ENCODE measurements around the gene COPS4.
"Not testable (repeated sequence)": the region's sequence is repeated elsewhere in the genome, so short reads cannot be mapped to it uniquely, and the experiment has no call there.

Gene COPS4

DNA sequence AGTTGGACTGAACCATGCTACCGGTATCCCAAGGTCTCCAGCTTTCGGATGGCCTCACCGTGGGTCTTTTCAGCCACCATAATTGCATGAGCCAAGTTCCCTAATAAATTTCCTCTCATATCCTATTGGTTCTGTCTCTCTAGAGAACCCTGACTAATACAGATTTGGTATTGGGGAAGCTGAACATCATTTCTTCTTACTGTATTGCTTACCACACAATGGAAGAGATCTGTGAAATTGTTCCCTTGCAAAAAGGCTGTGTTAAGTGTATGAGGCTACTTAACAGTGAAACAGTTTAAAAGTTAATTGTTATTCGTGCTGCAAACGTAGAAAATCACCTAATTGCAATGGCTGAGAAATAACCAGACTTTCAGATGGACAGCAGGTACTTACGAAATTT lies 45.6 kb downstream of the COPS4 start:
- no peak for DNase-seq (ENCODE audit: extremely low read depth in 1 of 2, low read depth in 1 of 2)

DNA sequence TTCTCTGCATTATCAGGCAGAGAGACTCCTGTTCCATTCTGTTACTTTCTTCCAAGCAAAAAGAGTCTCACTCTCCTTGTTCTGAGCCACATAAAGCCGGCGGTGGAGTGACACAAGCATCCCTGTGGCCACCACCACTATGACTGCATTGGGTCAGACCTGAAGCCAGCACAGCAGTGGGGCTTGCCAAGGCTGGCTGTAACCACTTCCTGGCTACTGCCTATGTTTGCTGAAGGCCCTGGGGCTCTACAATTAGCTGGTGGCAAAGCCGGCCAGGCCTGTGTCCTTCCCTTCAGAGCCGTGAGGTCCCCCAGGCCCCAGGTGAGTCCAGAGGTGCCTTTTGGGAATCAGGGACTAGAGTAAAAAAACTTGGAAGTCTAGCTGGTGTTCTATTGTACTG lies 47.8 kb downstream of the COPS4 start:
- no peak for DNase-seq (ENCODE audit: extremely low read depth in 1 of 2, low read depth in 1 of 2)

DNA sequence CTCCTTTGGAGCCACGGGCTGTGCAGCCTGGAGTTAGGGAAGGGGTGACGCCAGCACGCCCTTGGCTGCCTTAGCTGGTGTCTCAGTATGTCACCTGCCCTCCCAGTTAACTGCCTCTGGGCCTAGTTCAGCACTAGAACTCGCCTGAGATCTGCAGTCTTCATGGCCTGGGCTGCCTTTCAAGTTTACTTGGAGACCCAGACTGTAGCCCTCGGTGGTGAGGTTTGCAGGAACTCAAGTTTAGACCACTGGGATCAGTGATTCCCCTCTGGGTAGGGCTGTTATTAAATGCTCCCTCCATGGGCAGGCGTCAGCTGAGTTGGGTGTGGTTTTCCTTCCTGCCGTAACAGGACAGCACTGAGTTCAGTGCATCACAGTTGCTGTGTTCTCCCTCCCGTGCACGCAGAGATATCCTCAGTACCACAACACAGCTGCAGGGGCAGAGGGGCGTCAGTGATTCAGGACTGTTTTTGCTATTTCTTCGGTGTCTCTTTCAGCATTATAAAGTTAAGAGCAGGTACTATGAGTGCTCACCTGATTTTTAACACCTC lies 49.0 kb downstream of the COPS4 start:
- DNase-seq (ENCODE audit: extremely low read depth in 1 of 2, low read depth in 1 of 2) = no peak

DNA sequence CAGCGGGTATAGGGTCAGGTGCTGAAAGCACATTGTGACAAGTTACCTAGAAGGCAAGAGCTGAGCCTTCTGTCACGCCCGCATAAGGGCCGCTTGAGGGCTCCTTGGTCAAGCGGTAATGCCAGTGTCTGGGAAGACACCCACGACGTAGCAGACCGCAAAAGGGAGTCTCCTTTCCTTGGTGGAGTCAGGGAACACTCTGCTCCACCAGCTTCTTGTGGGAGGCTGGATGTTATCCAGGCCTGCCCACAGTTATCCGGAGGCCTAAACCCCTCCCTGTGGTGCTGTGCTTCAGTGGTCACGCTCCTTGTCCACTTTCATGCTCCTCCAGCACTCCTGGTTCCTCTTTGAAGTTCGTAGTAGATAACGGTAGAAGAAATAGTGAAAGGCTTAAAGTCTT lies 50.0 kb downstream of the COPS4 start:
- DNase-seq (ENCODE audit: extremely low read depth in 1 of 2, low read depth in 1 of 2) = not testable (repeated sequence)

DNA sequence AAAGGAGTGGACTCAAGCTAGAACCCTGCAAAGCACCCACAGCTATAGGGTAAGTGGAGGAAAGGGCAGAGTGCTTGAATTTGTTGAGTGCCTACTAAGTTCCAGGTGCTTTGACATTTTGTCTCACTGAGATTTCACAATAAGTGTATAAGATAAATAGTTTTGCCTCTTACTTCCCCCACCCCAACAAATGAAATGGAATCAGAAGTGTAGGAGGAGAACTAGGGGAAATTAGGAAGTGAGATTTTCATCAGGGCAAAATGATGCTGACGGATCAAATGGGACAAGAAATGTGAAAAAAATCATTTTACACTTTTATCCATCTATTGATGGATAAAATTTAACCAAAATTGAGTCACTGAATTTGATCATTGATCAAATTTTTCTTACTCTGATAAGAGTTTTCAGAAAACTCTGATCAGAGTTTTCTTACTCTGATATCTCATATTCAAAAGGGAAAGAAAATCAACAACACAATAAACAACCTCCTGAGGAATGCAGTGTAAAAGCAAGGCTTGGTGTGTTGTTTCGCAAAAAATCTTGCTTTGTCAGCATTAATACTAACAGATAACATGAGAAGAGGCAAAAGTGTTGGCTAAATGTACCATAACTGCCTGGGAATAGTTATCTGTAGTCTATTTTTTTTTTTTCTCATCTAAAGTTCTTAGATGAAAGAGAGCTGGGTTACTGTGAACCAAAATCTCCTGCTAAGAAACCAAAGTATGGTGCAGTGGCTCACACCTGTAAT lies 54.6 kb downstream of the COPS4 start:
- DNase-seq (ENCODE audit: extremely low read depth in 1 of 2, low read depth in 1 of 2) = no peak

DNA sequence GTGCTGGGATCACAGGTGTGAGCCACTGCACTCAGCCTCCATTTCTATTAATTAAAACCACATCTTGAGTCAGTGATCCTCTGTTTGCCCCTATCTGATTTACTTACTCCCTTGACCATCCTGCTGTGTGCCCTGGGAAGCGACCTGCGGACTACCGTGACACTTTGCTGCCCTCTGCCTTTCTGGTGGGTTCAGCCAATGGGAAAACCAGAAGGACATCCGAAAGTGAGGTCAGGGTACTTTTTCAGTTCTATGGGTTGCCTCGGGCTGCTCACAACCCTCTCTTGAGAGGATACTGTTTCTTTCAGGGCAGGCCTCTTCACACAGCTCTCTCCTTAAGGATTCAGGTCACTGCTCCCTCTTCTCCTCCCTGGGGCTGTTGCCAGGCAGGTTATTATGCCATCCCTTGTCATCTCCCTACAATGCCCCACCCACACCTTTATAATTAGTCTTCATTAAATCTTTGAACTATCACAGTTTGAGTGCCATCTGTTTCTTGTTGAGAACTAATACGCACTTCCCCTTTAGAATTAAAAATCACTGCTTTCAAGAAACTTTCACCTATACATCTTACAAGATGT lies 58.2 kb downstream of the COPS4 start:
- no peak for DNase-seq (ENCODE audit: extremely low read depth in 1 of 2, low read depth in 1 of 2)

DNA sequence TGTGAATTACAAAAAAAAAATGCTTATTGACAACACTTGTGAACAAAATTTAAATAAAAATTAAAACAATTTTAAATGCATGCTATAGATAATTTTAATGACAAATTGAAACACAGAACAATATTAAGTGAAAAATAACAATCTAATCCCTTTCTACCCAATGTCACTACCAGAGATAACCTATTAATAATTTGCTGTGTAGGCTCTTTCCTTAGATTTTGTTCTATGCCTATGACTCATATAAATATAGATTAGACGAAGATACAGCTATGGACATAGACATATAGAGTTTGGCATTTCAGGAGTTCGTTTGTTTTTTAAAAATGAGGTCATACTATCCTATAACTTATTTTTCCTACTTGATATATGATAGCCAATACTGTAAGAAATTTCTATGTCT lies 61.4 kb downstream of the COPS4 start:
- DNase-seq (ENCODE audit: extremely low read depth in 1 of 2, low read depth in 1 of 2) = no peak

DNA sequence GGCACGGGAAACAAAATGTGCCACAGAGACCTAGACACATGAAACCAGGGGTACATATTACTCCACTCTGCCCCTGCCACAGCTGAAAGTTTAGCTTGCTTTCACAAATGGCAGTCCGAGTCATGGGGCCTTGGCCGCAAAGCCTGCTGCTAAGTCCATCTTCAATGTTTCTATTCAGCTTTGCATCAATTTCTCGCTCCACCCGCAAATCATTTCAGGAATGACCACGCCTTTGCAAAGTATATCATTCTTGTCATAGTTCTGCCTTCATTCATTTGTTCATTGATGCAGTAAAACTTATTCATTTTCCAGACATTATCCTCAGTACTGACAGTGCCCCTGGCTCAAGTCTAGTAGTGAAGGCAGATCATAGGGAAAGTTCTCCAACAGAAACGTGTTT lies 70.0 kb downstream of the COPS4 start:
- no peak for DNase-seq (ENCODE audit: extremely low read depth in 1 of 2, low read depth in 1 of 2)

DNA sequence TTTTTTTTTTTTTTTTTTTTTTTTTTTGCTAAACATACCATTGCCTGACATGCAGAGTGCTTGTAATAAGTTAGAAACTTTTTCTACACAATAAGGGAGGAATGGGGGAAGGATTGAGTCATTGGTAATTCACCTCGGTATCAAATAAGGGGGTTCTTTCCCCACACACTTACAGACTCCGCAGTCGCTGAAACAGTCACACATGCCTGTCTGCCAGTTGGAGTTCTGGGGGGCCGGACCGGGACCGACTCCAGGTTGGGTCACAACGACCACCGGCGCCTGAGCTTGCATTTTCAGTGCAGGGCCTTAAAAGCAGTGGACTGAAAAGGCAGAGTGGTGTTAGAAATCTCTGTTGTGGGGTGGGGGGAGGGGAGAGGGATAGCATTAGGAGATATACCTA lies 72.6 kb downstream of the COPS4 start:
- DNase-seq (ENCODE audit: extremely low read depth in 1 of 2, low read depth in 1 of 2) = no peak

DNA sequence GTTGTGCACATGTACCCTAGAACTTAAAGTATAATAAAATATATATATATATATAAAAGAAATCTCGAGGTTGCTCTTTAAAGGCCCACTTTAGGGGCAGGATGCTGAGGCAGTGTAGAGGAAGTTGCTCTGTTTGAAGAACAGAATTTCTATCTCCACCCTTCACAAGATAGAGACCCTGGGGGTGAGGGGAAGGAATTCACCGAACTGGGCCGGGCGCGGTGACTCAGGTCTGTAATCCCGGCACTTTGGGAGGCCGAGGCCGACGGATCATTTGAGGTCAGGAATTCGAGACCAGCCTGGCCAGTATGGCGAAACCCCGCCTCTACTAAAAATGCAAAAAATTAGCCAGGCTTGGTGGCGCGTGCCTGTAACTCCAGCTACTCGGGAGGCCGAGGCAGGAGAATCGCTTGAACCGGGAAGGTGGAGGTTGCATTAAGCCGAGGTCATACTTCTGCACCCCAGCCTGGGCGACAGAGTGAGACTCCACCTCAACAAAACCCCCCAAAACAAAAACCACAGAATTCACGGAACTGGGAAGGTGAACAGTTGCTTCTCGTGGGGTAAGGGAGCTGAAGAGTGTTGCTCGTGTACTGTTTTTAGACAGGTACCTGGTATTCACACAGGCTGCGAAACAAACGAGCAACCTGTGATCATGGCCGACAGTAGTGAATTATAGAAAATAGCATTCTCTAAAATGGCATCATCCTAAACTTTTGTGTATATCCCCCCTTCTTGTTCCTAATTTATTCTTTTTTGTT lies 73.3 kb downstream of the COPS4 start:
- DNase-seq (ENCODE audit: extremely low read depth in 1 of 2, low read depth in 1 of 2) = no peak

DNA sequence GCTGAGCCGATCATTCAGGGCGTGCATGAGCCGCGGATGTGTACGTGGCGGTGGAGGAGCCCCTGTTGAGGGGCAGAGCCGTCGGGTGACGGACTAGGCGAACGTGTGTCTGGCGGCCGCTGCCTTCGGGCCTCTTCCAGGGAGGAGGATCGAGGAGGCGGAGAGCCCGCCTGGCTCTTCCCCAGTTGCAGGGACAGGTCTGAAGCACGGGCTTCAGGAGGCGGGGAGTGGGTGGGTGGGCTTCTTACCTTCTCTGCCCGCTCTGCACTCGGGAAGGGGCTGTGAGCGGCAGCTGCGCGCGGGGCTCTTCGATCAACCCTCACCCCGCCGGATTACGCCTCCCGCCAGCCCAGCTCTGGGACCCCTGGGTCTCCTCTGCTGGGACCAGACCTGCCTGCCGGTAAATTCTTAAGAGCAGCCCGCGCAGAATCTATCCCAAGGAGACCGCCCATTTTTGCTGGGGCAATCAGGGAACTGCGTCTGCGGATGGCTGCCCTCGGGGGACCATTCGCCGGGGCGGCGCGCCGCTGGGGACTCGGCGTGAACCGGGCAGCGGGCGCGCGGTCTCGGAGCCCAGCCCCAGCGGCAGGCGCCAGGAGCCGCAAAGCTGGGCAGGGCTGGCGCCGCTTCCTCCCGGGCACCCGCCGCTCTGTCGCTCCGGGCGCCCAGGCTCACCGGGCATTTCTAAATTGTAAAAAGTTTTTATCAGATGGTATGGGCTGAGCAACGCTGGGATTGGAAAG lies 74.7 kb downstream of the COPS4 start:
- no peak for DNase-seq (ENCODE audit: extremely low read depth in 1 of 2, low read depth in 1 of 2)

DNA sequence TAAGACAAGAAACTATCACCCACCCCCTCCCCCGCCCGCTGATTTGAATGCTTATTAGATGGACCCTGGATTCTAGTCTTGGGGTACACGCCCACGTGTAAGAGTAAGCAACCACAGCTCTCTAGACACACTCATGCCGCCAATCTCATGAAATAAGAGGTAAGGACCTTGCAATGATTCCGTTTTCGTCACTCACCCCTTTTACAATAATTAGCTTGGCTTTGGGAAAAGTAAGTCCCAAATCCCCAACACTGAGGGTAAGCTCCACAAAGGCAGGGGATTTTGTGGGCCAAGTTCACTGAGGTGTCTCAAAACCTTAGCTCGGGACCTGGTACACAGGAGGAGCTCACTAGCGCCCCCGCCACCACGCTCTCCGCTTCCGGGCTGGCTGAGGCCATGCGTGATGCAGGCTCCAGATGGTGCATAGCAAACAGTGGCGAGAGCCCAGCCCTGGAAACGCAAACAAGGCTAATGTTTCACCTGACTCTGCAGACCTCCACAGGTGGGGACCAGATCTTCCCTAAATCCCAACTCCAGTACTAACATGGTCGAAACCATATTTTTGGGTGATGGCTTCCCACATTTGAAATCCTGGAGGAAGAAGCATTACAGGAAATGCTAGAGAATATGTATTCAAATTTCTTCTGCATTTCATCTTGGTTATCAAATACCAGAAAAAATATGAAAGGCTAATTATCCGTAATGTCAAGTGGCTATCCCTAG lies 75.4 kb downstream of the COPS4 start:
- DNase-seq (ENCODE audit: extremely low read depth in 1 of 2, low read depth in 1 of 2) = peak; percentile 76 to 83

DNA sequence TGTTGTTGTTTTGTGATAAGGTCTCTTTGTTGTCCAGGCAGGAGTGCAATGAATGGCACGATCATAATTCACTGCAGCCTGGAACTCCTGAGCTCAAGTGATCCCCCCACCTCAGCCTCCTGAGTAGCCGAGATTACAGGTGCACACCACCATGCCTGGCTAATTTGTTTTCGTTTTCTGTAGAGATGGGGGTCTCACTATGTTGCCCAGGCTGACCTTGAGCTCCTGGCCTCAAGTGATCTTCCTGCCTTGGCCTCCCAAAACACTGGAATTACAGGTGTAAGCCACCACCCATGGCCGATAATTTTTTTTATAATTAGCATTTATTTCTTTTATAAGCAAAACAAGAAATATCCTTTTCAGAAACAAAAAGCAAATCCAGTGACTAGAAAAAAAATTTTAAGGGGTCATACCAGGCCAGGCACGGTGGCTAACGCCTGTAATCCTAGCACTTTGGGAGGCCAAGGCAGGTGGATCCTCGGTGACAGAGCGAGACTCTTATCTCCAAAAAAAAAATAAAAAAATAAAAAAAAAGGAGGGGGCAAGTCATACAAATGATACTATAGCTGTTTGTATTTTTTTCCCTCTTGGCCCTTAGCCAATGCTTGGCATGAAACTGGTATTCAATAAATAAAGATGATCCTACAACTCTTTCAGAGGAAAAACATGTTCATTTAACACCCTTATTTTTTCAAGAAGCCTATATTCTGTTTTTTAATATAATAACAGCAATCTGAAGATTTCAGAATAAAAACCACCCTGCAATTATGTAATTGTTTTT lies 76.2 kb downstream of the COPS4 start:
- DNase-seq (ENCODE audit: extremely low read depth in 1 of 2, low read depth in 1 of 2) = no peak

DNA sequence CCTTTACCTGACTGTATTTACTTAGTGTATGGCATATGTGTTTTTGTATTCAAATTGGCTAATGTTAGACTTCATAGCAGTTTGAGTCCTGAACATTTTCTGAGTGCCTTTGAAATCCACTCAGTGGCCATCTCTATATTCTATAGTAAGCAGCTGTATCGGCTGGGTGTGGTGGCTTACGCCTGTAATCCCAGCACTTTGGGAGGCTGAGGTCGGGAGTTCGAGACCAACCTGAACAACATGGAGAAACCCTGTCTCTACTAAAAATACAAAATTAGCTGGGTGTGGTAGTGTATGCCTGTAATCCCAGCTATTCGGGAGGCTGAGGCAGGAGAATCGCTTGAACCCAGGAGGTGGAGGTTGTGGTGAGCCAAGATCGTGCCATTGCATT lies 76.8 kb downstream of the COPS4 start:
- not testable (repeated sequence) for DNase-seq (ENCODE audit: extremely low read depth in 1 of 2, low read depth in 1 of 2)

DNA sequence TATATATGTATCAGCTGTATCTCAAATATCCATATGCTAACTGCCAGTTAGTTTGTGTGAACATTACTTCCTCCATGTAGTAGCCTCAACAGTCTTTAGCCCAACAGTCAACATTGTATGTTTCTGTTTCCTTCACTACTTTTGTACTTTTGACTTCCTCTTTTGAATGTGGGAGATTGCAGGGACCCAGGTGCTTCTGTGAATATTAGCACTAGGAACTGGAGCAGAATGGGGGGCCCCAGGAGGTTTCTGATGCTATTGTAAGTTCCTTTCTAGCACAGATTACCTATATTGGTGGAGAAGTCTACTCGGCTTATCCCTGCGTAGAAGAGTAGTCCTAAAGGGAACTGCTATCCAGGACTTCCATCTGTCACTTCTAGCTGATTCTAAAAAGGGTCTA lies 77.2 kb downstream of the COPS4 start:
- no peak for DNase-seq (ENCODE audit: extremely low read depth in 1 of 2, low read depth in 1 of 2)

DNA sequence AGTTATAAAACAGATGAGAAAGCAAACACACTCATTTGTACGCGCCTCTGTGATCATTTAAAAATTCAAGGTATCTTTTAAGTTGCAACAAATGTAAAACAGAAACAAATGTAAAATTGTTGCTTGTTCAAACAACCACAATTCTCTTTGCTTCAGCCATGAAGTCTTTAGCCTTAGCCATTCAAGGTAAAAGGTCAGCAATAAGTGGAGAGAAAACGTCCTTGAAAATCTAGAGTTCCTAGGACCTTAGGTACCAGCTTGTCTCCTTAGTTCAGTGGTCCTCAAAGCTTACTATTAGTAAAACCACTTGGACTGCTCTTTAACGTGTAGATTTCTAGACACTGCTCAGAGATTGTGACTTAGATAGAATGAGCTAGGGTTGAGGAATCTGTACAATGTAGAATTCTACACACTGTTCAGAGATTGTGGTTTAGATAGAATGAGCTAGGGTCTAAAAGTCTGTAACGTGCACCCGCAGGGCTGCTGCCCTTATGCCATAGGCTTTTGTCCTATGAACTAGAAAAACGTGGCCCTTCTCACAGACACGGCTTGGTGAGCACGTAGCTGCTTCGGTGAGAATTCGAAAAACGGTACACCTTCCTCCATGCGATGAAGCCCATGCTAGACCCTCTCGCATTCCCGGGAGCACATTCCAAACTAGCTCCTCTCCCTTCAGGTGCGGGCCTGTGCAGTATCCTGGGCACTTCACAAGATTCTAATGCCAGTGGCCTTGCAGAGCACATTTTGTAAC lies 77.9 kb downstream of the COPS4 start:
- no peak for DNase-seq (ENCODE audit: extremely low read depth in 1 of 2, low read depth in 1 of 2)

DNA sequence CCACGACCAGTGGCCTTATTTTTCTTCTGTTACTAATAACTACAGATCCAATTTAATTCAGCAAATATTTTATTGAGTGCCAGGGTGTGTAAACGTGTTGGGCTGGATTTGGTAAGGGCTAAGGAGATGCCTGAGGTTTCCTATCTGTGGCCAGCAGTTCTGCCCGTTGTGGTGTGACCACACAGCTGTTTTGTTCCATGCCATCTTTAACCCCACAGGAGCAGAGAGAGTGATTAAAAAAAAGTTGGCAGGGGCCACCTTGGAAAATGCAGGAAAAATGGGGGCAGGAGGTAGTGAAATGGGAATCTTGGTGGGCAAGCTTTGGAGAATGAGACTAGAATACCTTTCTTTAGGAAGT lies 78.4 kb downstream of the COPS4 start:
- DNase-seq (ENCODE audit: extremely low read depth in 1 of 2, low read depth in 1 of 2) = no peak

DNA sequence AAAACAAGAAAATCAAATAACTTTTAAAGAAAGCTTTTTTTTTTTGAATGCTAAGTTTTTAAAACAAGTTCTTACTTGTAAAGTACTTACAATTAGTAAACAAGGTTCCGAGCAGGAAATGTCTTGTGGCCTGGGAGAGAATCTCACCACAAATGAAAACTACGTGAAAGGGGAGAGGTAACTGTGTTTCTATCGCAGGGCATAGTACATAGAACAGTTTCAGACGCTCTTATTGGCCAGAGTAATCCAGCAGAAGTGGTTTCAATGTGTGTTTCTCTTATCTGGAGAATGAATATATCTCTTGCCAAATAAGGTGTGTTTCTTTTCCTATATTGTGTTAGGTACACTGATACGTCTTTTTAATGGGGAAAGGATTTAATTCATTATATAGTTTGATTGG lies 79.6 kb downstream of the COPS4 start, which contains the start of gene PLAC8:
PLAC8 (minus strand) TSS at position 154 of the 400 bp plus-strand sequence. CDS start 6,808 bp downstream, outside the sequence.
- DNase-seq (ENCODE audit: extremely low read depth in 1 of 2, low read depth in 1 of 2) = no peak

DNA sequence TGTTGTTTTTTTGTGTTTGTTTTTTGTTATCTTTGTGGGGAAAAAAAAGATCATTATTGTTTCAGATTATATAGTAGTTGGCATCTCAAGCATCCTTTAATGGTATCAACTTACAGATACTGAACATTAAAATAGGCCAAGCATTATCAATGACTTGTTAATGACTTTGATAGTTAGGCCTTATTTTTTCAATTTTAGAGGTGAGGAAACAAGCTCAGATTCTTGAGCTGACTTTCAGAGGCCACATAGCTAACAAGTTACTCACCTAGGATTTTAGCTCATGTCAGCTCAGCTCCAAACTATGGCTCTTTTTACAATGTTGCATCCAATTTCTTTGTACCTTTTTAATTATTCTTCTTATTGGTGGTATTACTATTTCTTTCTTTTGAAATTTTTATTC lies 80.0 kb downstream of the COPS4 start:
- DNase-seq (ENCODE audit: extremely low read depth in 1 of 2, low read depth in 1 of 2) = no peak

Measured in stimulated activated CD8-positive, alpha-beta memory T cell treated with anti-CD3 and anti-CD28 coated beads, Interleukin-7, amount 100 ng/mL, for 48 hours (primary cell).